HG03571 (cell line): ENCODE data around the gene DRP2.
"Not testable (repeated sequence)": the region's sequence is repeated elsewhere in the genome, so short reads cannot be mapped to it uniquely, and the experiment has no call there.

Experiments used
- ATAC-seq: cut with Tn5 transposase; IDR thresholded peaks from one replicate; pipeline ENCODE4 v1.9.1; 2021; ENCODE audit not compliant: unreplicated experiment

DRP2 gene

GRCh38 chrX:101219116-101219863 lies at the start of gene DRP2:
Gene DRP2 (plus strand): TSS chrX:101219786. CDS start chrX:101231648, 11,862 bp downstream.
- ATAC-seq: no peak

- ATAC-seq: no peak
Observed at GRCh38 chrX:101171883-101172400, 47.6 kb upstream of the DRP2 start.

- ATAC-seq: no peak
Observed at GRCh38 chrX:101176439-101176838, 43.1 kb upstream of the DRP2 start.

- not testable (repeated sequence) for ATAC-seq
Observed at GRCh38 chrX:101184876-101185275, 34.7 kb upstream of the DRP2 start.

GRCh38 chrX:101187961-101188360 lies 31.6 kb upstream of the DRP2 start:
- not testable (repeated sequence) for ATAC-seq

GRCh38 chrX:101190736-101191135 lies 28.9 kb upstream of the DRP2 start:
- no peak for ATAC-seq

GRCh38 chrX:101191217-101191750 lies 28.3 kb upstream of the DRP2 start:
- no peak for ATAC-seq

- no peak for ATAC-seq
Observed at GRCh38 chrX:101195442-101196173, 24.0 kb upstream of the DRP2 start.

GRCh38 chrX:101203761-101204351 lies 15.7 kb upstream of the DRP2 start:
- ATAC-seq: no peak

GRCh38 chrX:101206471-101206870 lies 13.1 kb upstream of the DRP2 start:
- no peak for ATAC-seq

GRCh38 chrX:101208152-101208905 lies 11.3 kb upstream of the DRP2 start:
- ATAC-seq: no peak

- ATAC-seq: no peak
Observed at GRCh38 chrX:101210630-101211029, 9.0 kb upstream of the DRP2 start.

- no peak for ATAC-seq
Observed at GRCh38 chrX:101217689-101218088, 1.9 kb upstream of the DRP2 start.

GRCh38 chrX:101219864-101220346 lies 319 bp downstream of the DRP2 start:
- ATAC-seq: no peak

- ATAC-seq: no peak
Observed at GRCh38 chrX:101220662-101221260, 1.2 kb downstream of the DRP2 start.

- ATAC-seq: no peak
Observed at GRCh38 chrX:101223226-101223625, 3.6 kb downstream of the DRP2 start.

- ATAC-seq: no peak
Observed at GRCh38 chrX:101229170-101229569, 9.6 kb downstream of the DRP2 start.

- no peak for ATAC-seq
Observed at GRCh38 chrX:101230636-101231035, 11.1 kb downstream of the DRP2 start.

GRCh38 chrX:101231080-101231479 lies 11.5 kb downstream of the DRP2 start:
- ATAC-seq: no peak

GRCh38 chrX:101232316-101232715 lies 12.7 kb downstream of the DRP2 start:
- ATAC-seq: no peak
